Gastrocnemius medialis (tissue), 4 donors: ENCODE results near the gene PLEKHN1.

ENCODE experiments used
- POLR2A ChIP-seq, 2 donors: fragments of 450-650 bp; IDR thresholded peaks; one replicate each; pipeline ENCODE4 v1.6.1; 2017; ENCODE audit warnings: antibody characterized with exemption in 2 of 2, mild to moderate bottlenecking in 2 of 2, moderate library complexity in 2 of 2
- TF ChIP-seq, protein P1 (sequence below), 5 experiments: fragments of 450-650 bp in 3 of 5; fragments of 200-600 bp in 2 of 5; sonication (generic) in 2 of 5; IDR thresholded peaks in 4 of 5; conservative IDR thresholded peaks in 1 of 5; 1 replicate in 4 of 5; 2 replicates in 1 of 5; pipeline ENCODE4 v1.5.1; 2016 to 2019; ENCODE audit warnings: antibody characterized with exemption in 5 of 5, mild to moderate bottlenecking in 3 of 5, moderate library complexity in 3 of 5

DNA sequence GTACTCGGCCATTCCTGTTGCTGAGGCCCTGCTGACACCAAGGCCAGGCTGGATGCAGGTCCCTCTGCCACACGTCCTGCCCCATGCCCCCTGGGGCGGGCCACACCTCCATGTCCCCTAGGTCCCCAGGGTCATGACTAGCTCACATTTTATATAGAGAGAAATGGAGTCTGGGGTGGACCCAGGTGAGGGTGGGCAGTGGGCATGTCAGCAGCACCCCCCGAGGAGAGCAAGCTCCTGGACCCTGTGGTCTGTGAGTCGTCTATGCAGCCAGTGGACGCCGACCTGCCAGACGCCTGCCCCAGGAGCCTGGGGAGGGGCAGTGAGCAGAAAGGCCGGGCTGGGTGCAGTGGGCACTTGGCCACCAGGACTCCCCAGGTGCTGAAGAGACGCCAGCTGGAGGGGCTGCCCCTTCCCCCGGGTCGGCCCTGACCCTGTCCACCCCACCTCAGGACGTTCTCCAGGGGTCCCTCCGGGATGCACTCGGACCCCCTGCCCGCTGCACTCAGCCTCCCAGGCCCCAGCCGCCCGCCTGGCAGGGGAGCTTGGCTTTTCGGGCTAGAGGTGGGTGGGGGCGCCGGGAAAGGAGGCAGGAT is 26.7 kb upstream of the PLEKHN1 start:
- TF ChIP-seq, protein P1, sequence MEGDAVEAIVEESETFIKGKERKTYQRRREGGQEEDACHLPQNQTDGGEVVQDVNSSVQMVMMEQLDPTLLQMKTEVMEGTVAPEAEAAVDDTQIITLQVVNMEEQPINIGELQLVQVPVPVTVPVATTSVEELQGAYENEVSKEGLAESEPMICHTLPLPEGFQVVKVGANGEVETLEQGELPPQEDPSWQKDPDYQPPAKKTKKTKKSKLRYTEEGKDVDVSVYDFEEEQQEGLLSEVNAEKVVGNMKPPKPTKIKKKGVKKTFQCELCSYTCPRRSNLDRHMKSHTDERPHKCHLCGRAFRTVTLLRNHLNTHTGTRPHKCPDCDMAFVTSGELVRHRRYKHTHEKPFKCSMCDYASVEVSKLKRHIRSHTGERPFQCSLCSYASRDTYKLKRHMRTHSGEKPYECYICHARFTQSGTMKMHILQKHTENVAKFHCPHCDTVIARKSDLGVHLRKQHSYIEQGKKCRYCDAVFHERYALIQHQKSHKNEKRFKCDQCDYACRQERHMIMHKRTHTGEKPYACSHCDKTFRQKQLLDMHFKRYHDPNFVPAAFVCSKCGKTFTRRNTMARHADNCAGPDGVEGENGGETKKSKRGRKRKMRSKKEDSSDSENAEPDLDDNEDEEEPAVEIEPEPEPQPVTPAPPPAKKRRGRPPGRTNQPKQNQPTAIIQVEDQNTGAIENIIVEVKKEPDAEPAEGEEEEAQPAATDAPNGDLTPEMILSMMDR (IDR thresholded peaks at IDR 0.05 in 4 of 5, conservative IDR thresholded peaks at IDR 0.05 in 1 of 5), result no peak
- no peak for TF ChIP-seq POLR2A (IDR thresholded peaks at IDR 0.05)
